ENCODE measurements around the gene MYOM3.

GRCh38 chr1:24147194-24147593 is 35.3 kb upstream of the MYOM3 start:
- no peak for TF ChIP-seq ZNF274 (IDR thresholded peaks at IDR 0.05; ENCODE audit: low read depth, low read length)
- TF ChIP-seq SUZ12 (IDR thresholded peaks at IDR 0.05; ENCODE audit: extremely low read depth, insufficient read depth, insufficient read length), result no peak
- TF ChIP-seq YY1 (IDR thresholded peaks at IDR 0.05; ENCODE audit: insufficient read depth, insufficient read length), result no peak
